ENCODE data around the gene TRPT1. TPM values are rescaled to one million over a fixed set of nuclear protein-coding genes. Genes with fewer than 3 reads are reported as not detected.

Gene TRPT1
- 20.6 TPM for total RNA-seq

GRCh38 chr11:64225608-64226506, at the start of gene TRPT1, which contains the start of gene NUDT22:
Gene TRPT1, minus strand, starts transcription at chr11:64226186. Its CDS starts 326 bp downstream, at chr11:64225860.
Gene NUDT22, plus strand, starts transcription at chr11:64226274. Its CDS starts 379 bp downstream, at chr11:64226653.
- intact Hi-C loops (cut with DNase I), result no loop called here
- DNase-seq (ENCODE audit: low spot score) (peak; percentile 96), ATAC-seq (peak; percentile 84)

GRCh38 chr11:64275031-64275800, 49.2 kb upstream of the TRPT1 start:
- intact Hi-C loops (cut with DNase I), result no loop called here
- no peak for DNase-seq (ENCODE audit: low spot score)
- ATAC-seq, result no peak

- intact Hi-C loops (cut with DNase I), result no loop called here
- DNase-seq (ENCODE audit: low spot score) (peak; percentile 98), ATAC-seq (peak; percentile 92)
Observed at GRCh38 chr11:64269540-64270220, 43.7 kb upstream of the TRPT1 start.

- ATAC-seq (peak; percentile 3), DNase-seq (ENCODE audit: low spot score) (no peak)
- intact Hi-C loops (cut with DNase I), result no loop called here
Observed at GRCh38 chr11:64268893-64269539, 43.0 kb upstream of the TRPT1 start.

GRCh38 chr11:64268025-64268892, 42.3 kb upstream of the TRPT1 start:
- DNase-seq (ENCODE audit: low spot score), result peak; percentile 81
- intact Hi-C loops (cut with DNase I), result no loop called here
- ATAC-seq, result peak; percentile 0

- DNase-seq (ENCODE audit: low spot score) (no peak), ATAC-seq (no peak)
- intact Hi-C loops (cut with DNase I), result no loop called here
Observed at GRCh38 chr11:64267207-64267945, 41.4 kb upstream of the TRPT1 start.

GRCh38 chr11:64266339-64266738, 40.4 kb upstream of the TRPT1 start:
- intact Hi-C loops (cut with DNase I), result no loop called here
- ATAC-seq (no peak), DNase-seq (ENCODE audit: low spot score) (no peak)

GRCh38 chr11:64265176-64266160, 39.5 kb upstream of the TRPT1 start:
- intact Hi-C loops (cut with DNase I), result no loop called here
- DNase-seq (ENCODE audit: low spot score) (no peak), ATAC-seq (no peak)

- intact Hi-C loops (cut with DNase I), result no loop called here
- DNase-seq (ENCODE audit: low spot score) (no peak), ATAC-seq (no peak)
Observed at GRCh38 chr11:64264371-64264852, 38.4 kb upstream of the TRPT1 start.

- DNase-seq (ENCODE audit: low spot score) (no peak), ATAC-seq (no peak)
- intact Hi-C loops (cut with DNase I), result no loop called here
Observed at GRCh38 chr11:64263947-64264317, 37.9 kb upstream of the TRPT1 start.

GRCh38 chr11:64263021-64263946, 37.3 kb upstream of the TRPT1 start:
- DNase-seq (ENCODE audit: low spot score), result no peak
- ATAC-seq, result no peak
- intact Hi-C loops (cut with DNase I), result no loop called here

GRCh38 chr11:64262271-64263002, 36.5 kb upstream of the TRPT1 start:
- DNase-seq (ENCODE audit: low spot score) (no peak), ATAC-seq (no peak)
- intact Hi-C loops (cut with DNase I), result no loop called here

- no peak for DNase-seq (ENCODE audit: low spot score)
- intact Hi-C loops (cut with DNase I), result no loop called here
Observed at GRCh38 chr11:64261556-64262080, 35.6 kb upstream of the TRPT1 start.

GRCh38 chr11:64260147-64260708, 34.2 kb upstream of the TRPT1 start:
- ATAC-seq (no peak), DNase-seq (ENCODE audit: low spot score) (no peak)
- intact Hi-C loops (cut with DNase I), result no loop called here

More at GRCh38 chr11:64261556-64262080, 35.6 kb upstream of the TRPT1 start:
- ATAC-seq, result no peak

Data from sciatic nerve (tissue), 2 donors.